Upper lobe of left lung (tissue), 4 donors: ENCODE results near the gene NTN1.

ENCODE experiments used
- CTCF ChIP-seq, 6 experiments: fragments of 450-650 bp in 4 of 6; fragments of 200-600 bp in 2 of 6; sonication (generic) in 2 of 6; IDR thresholded peaks; one replicate each; pipeline ENCODE4 v1.5.1; 2016 to 2019; ENCODE audit warnings: antibody characterized with exemption in 6 of 6
- EP300 ChIP-seq, 4 donors: sonication (generic); formaldehyde crosslinking; IDR thresholded peaks; one replicate each; pipeline ENCODE4 v1.5.1; 2017; ENCODE audit warnings: antibody characterized with exemption in 4 of 4, control low read depth in 2 of 4
- POLR2A ChIP-seq, 4 donors: fragments of 450-650 bp; IDR thresholded peaks; one replicate each; pipeline ENCODE4 v1.5.1; 2016 to 2017; ENCODE audit warnings: antibody characterized with exemption in 4 of 4, mild to moderate bottlenecking in 2 of 4
- POLR2AphosphoS5 ChIP-seq, 2 donors: sonication (generic); formaldehyde crosslinking; IDR thresholded peaks; one replicate each; pipeline ENCODE4 v1.5.1; 2017; ENCODE audit warnings: antibody characterized with exemption in 2 of 2

GRCh38 chr17:9021158-9021991 is at the start of gene NTN1:
- TF ChIP-seq CTCF (IDR thresholded peaks at IDR 0.05) (no peak), POLR2AphosphoS5 (IDR thresholded peaks at IDR 0.05) (no peak), POLR2A (IDR thresholded peaks at IDR 0.05) (no peak), EP300 (IDR thresholded peaks at IDR 0.05) (no peak)
